DOHH2 (cell line): ENCODE measurements around the gene HNF4A.

Source experiments
- H3F3A ChIP-seq: fragments of 200-600 bp; sonication (generic), shearing (Covaris generic); 2 replicates; pipeline ENCODE4 v1.6.0; 2016; ENCODE audit warnings: antibody characterized with exemption, mild to moderate bottlenecking; ENCODE audit not compliant: control insufficient read depth, insufficient read depth
- H3K27ac ChIP-seq: fragments of 200-600 bp; sonication (generic); 2 replicates; pipeline ENCODE4 v1.5.1; 2014; ENCODE audit warnings: low read depth, mild to moderate bottlenecking, low read length, moderate library complexity
- H3K27me3 ChIP-seq: fragments of 200-600 bp; sonication (generic); 2 replicates; pipeline ENCODE4 v1.6.1; 2014; ENCODE audit warnings: mild to moderate bottlenecking, low read length, mixed read lengths; ENCODE audit not compliant: control insufficient read depth
- H3K36me3 ChIP-seq: fragments of 200-600 bp; sonication (generic); 2 replicates; pipeline ENCODE4 v1.6.1; 2014; ENCODE audit warnings: mild to moderate bottlenecking, low read length, moderate library complexity, mixed read lengths; ENCODE audit not compliant: control insufficient read depth
- H3K4me1 ChIP-seq: fragments of 200-600 bp; sonication (generic); 2 replicates; pipeline ENCODE4 v1.6.1; 2014; ENCODE audit warnings: mild to moderate bottlenecking, low read length, mixed read lengths; ENCODE audit not compliant: control insufficient read depth
- H3K4me2 ChIP-seq: fragments of 200-600 bp; sonication (generic); 2 replicates; pipeline ENCODE4 v1.6.0; 2014; ENCODE audit warnings: mild to moderate bottlenecking, low read length, moderate library complexity
- H3K4me3 ChIP-seq: fragments of 200-600 bp; sonication (generic); 2 replicates; pipeline ENCODE4 v1.5.1; 2014; ENCODE audit warnings: mild to moderate bottlenecking, low read length, mixed read lengths
- H3K79me2 ChIP-seq: fragments of 200-600 bp; sonication (generic); 2 replicates; pipeline ENCODE4 v1.6.1; 2014; ENCODE audit warnings: mild to moderate bottlenecking, low read length, mixed read lengths; ENCODE audit not compliant: control insufficient read depth
- H3K9me2 ChIP-seq: fragments of 200-600 bp; sonication (generic); replicated peaks from 2 replicates; pipeline ENCODE4 v1.6.1; 2014; ENCODE audit warnings: mild to moderate bottlenecking, low read length, mixed read lengths; ENCODE audit not compliant: control insufficient read depth
- H3K9me3 ChIP-seq: fragments of 200-600 bp; sonication (generic); 2 replicates; pipeline ENCODE4 v1.6.1; 2014; ENCODE audit warnings: antibody characterized with exemption, low read length, mixed read lengths; ENCODE audit not compliant: control insufficient read depth, insufficient read depth
- H4K20me1 ChIP-seq: fragments of 200-600 bp; sonication (generic); 2 replicates; pipeline ENCODE4 v1.6.0; 2014; ENCODE audit warnings: low read depth, mild to moderate bottlenecking, antibody characterized with exemption, low read length, moderate library complexity; ENCODE audit not compliant: control insufficient read depth, insufficient read depth
- EZH2phosphoT487 ChIP-seq: fragments of 200-600 bp; sonication (generic); IDR thresholded peaks from 2 replicates; pipeline ENCODE4 v1.6.1; 2017; ENCODE audit warnings: borderline replicate concordance, mild to moderate bottlenecking, antibody characterized with exemption, low read length, moderate library complexity, mixed read lengths
- TF ChIP-seq, protein P1 (sequence below): fragments of 200-600 bp; sonication (generic); IDR thresholded peaks from one replicate; pipeline ENCODE4 v1.5.1; 2014; ENCODE audit warnings: antibody characterized with exemption, mild to moderate bottlenecking, low read depth, low read length; ENCODE audit not compliant: poor library complexity, severe bottlenecking

The HNF4A gene

DNA sequence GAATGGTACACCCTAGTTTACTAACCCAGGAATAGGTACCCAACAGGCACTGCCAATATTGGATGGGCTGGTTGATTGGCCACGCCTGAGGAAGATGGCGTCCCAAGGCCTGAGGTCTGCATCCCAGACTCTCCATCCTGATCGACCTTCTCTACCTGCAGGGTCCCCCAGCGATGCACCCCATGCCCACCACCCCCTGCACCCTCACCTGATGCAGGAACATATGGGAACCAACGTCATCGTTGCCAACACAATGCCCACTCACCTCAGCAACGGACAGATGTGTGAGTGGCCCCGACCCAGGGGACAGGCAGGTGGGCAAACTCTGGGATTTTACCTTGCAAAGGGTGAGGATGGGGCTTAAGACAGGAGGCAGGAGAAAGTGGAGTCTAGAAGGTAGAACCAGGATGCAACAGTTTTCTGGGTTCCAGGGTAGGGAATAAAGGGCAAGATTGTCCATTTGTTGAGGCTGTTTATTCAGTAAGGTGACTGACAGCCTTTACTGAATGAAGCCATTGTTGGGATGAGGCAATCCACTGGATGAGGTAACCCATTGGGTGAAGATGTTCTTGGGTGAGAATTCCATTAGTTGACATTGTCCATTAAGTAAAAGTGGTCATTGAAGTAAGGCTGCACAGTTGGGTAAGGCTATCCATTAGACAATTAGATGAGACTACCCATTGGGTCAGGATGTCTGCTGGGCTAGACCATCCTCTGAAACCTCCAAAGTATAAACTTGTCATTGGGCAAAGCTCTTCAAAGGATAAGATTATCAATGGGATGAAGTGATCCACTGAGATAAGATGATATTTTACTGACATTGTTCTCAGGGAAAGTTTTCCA, 72.9 kb downstream of the HNF4A start:
- Histone ChIP-seq H4K20me1 (no peaks in the 10 kb centered on the region), H3K27ac (no peak overlapping the region), H3K4me1 (no peaks in the 10 kb centered on the region), H3K79me2 (no peaks in the 10 kb centered on the region), H3K27me3 (0 out of 2 replicates have a peak, but pooled peaks cover 3% of the 10 kb centered on the region), H3K9me2 (no peaks in the 10 kb centered on the region), H3K4me3 (no peak overlapping the region), H3K4me2 (no peak overlapping the region), H3F3A (no peaks in the 10 kb centered on the region), H3K9me3 (no peaks in the 10 kb centered on the region), H3K36me3 (no peaks in the 10 kb centered on the region)
- no peak for TF ChIP-seq EZH2phosphoT487
- TF ChIP-seq, protein P1, sequence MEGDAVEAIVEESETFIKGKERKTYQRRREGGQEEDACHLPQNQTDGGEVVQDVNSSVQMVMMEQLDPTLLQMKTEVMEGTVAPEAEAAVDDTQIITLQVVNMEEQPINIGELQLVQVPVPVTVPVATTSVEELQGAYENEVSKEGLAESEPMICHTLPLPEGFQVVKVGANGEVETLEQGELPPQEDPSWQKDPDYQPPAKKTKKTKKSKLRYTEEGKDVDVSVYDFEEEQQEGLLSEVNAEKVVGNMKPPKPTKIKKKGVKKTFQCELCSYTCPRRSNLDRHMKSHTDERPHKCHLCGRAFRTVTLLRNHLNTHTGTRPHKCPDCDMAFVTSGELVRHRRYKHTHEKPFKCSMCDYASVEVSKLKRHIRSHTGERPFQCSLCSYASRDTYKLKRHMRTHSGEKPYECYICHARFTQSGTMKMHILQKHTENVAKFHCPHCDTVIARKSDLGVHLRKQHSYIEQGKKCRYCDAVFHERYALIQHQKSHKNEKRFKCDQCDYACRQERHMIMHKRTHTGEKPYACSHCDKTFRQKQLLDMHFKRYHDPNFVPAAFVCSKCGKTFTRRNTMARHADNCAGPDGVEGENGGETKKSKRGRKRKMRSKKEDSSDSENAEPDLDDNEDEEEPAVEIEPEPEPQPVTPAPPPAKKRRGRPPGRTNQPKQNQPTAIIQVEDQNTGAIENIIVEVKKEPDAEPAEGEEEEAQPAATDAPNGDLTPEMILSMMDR, result no peak

DNA sequence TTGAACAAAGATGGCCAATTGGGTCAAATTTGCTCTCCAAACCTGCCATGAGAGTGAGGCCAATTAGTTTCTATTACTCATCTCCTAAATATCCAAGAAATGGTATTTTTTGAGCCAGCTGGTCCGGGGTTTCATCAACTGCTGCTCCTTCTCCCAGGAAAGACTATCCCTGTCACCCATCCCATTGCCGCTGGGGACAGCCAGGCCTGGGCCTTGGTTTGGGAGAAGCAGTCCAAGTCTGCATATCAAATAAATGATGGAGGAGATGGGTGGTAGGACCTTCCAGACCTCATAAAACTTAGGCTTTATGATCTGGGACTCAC, 73.5 kb downstream of the HNF4A start:
- H3K36me3 ChIP-seq, result no peaks in the 10 kb centered on the region

DNA sequence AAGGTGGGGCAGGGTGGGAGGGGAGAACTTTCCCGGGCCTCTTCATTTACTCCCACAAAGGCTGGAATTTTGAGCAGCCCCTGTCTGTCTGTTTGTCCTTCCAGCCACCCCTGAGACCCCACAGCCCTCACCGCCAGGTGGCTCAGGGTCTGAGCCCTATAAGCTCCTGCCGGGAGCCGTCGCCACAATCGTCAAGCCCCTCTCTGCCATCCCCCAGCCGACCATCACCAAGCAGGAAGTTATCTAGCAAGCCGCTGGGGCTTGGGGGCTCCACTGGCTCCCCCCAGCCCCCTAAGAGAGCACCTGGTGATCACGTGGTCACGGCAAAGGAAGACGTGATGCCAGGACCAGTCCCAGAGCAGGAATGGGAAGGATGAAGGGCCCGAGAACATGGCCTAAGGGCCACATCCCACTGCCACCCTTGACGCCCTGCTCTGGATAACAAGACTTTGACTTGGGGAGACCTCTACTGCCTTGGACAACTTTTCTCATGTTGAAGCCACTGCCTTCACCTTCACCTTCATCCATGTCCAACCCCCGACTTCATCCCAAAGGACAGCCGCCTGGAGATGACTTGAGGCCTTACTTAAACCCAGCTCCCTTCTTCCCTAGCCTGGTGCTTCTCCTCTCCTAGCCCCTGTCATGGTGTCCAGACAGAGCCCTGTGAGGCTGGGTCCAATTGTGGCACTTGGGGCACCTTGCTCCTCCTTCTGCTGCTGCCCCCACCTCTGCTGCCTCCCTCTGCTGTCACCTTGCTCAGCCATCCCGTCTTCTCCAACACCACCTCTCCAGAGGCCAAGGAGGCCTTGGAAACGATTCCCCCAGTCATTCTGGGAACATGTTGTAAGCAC, 74.1 kb downstream of the HNF4A start:
- Histone ChIP-seq H3F3A (no peaks in the 10 kb centered on the region), H4K20me1 (no peaks in the 10 kb centered on the region), H3K27me3 (no peaks in the 10 kb centered on the region), H3K9me2 (no peaks in the 10 kb centered on the region), H3K4me2 (no peak overlapping the region), H3K4me3 (no peak overlapping the region), H3K27ac (no peak overlapping the region), H3K4me1 (no peaks in the 10 kb centered on the region), H3K9me3 (no peaks in the 10 kb centered on the region), H3K79me2 (no peaks in the 10 kb centered on the region), H3K36me3 (no peaks in the 10 kb centered on the region)
- TF ChIP-seq, protein P1, result no peak
- TF ChIP-seq EZH2phosphoT487, result no peak

More for the DNA sequence above, 73.5 kb downstream of the HNF4A start:
- no peaks in the 10 kb centered on the region for H3K9me2 ChIP-seq
- H3K79me2 ChIP-seq, result no peaks in the 10 kb centered on the region
- no peaks in the 10 kb centered on the region for H3K4me1 ChIP-seq
- H3K27me3 ChIP-seq, result 0 out of 2 replicates have a peak, but pooled peaks cover 3% of the 10 kb centered on the region
- H3K4me3 ChIP-seq, result no peak overlapping the region
- no peak overlapping the region for H3K4me2 ChIP-seq
- TF ChIP-seq EZH2phosphoT487, result no peak
- TF ChIP-seq, protein P1, result no peak
- H3K9me3 ChIP-seq, result no peaks in the 10 kb centered on the region
- no peak overlapping the region for H3K27ac ChIP-seq
- no peaks in the 10 kb centered on the region for H4K20me1 ChIP-seq
- H3F3A ChIP-seq, result no peaks in the 10 kb centered on the region
